HL-60 (cell line): ENCODE data around the gene JADE2.

ENCODE experiments used
- CTCF ChIP-seq: IDR thresholded peaks from one replicate; pipeline ENCODE4 v1.5.1; 2011; ENCODE audit warnings: low read length, control low read depth, inconsistent platforms; ENCODE audit not compliant: insufficient read depth
- GABPA ChIP-seq: IDR thresholded peaks from 2 replicates; pipeline ENCODE4 v1.6.1; 2012; ENCODE audit warnings: low read depth
- POLR2AphosphoS5 ChIP-seq: IDR thresholded peaks from 2 replicates; pipeline ENCODE4 v1.6.1; 2012; ENCODE audit warnings: low read depth
- REST ChIP-seq: IDR thresholded peaks from 2 replicates; pipeline ENCODE4 v1.6.1; 2012; ENCODE audit warnings: low read depth; ENCODE audit not compliant: insufficient replicate concordance
- SPI1 ChIP-seq: IDR thresholded peaks from 2 replicates; pipeline ENCODE4 v1.6.1; 2012; ENCODE audit warnings: low read depth, mild to moderate bottlenecking, borderline replicate concordance

GRCh38 chr5:134570886-134571285 is 45.4 kb downstream of the JADE2 start:
- TF ChIP-seq CTCF (no peak), SPI1 (no peak), REST (no peak), POLR2AphosphoS5 (no peak), GABPA (no peak)
